GM18870 (cell line): ENCODE results near the gene TXNIP.

Experiments
- ATAC-seq: cut with Tn5 transposase; IDR thresholded peaks from one replicate; pipeline ENCODE4 v1.9.1; 2021; ENCODE audit warnings: moderate library complexity; ENCODE audit not compliant: unreplicated experiment

The TXNIP gene

GRCh38 chr1:146012703-146013558, 16.6 kb upstream of the TXNIP start:
- no peak for ATAC-seq

- no peak for ATAC-seq
Measured at GRCh38 chr1:146010126-146010738, 13.9 kb upstream of the TXNIP start.

GRCh38 chr1:146007489-146008133, 11.2 kb upstream of the TXNIP start:
- ATAC-seq = no peak

GRCh38 chr1:146001709-146002108, 5.3 kb upstream of the TXNIP start:
- no peak for ATAC-seq

- ATAC-seq = no peak
Measured at GRCh38 chr1:145999321-146000024, 3.1 kb upstream of the TXNIP start.

GRCh38 chr1:145997718-145998023, 1.3 kb upstream of the TXNIP start:
- no peak for ATAC-seq

- peak; percentile 19 for ATAC-seq
Measured at GRCh38 chr1:145997016-145997717, 788 bp upstream of the TXNIP start.

GRCh38 chr1:145995964-145996432, 381 bp downstream of the TXNIP start:
- ATAC-seq = no peak

GRCh38 chr1:145995148-145995881, 1.1 kb downstream of the TXNIP start:
- no peak for ATAC-seq

GRCh38 chr1:145994391-145995120, 1.8 kb downstream of the TXNIP start:
- ATAC-seq = no peak

- ATAC-seq = no peak
Measured at GRCh38 chr1:145993618-145994390, 2.6 kb downstream of the TXNIP start.

- no peak for ATAC-seq
Measured at GRCh38 chr1:145992958-145993617, 3.3 kb downstream of the TXNIP start.

- no peak for ATAC-seq
Measured at GRCh38 chr1:145992502-145992936, 3.9 kb downstream of the TXNIP start.

- ATAC-seq = no peak
Measured at GRCh38 chr1:145991735-145992412, 4.5 kb downstream of the TXNIP start.

GRCh38 chr1:145990249-145990855, 6.0 kb downstream of the TXNIP start:
- ATAC-seq = no peak

- no peak for ATAC-seq
Measured at GRCh38 chr1:145988773-145989172, 7.6 kb downstream of the TXNIP start.

- ATAC-seq = no peak
Measured at GRCh38 chr1:145987926-145988325, 8.5 kb downstream of the TXNIP start.
